BE2C (cell line): ENCODE measurements around the gene RPS6KB1.
"Not testable (repeated sequence)": the region's sequence is repeated elsewhere in the genome, so short reads cannot be mapped to it uniquely, and the experiment has no call there.

ENCODE experiments used
- DNase-seq: peaks from one replicate; pipeline ENCODE4 v3.0.0-alpha.2; 2020
- H3K27me3 ChIP-seq: fragments of 250-450 bp; sonication (Bioruptor Pico); 2 replicates; pipeline ENCODE4 v1.5.1; 2020; ENCODE audit warnings: mild to moderate bottlenecking
- H3K36me3 ChIP-seq: fragments of 250-450 bp; sonication (Bioruptor Pico); 2 replicates; pipeline ENCODE4 v1.5.1; 2020; ENCODE audit warnings: mild to moderate bottlenecking
- H3K4me1 ChIP-seq: fragments of 250-450 bp; sonication (Bioruptor Pico); 2 replicates; pipeline ENCODE4 v1.5.1; 2020
- H3K4me3 ChIP-seq: 2 replicates; pipeline ENCODE4 v1.5.1; 2011; ENCODE audit warnings: low read depth, low read length
- H3K9me3 ChIP-seq: fragments of 250-450 bp; sonication (Bioruptor Pico); 2 replicates; pipeline ENCODE4 v1.5.1; 2020
- CTCF ChIP-seq: IDR thresholded peaks from 2 replicates; pipeline ENCODE4 v1.5.1; 2012; ENCODE audit warnings: mild to moderate bottlenecking, low read depth, low read length

The RPS6KB1 gene

GRCh38 chr17:59954856-59955255, 61.9 kb downstream of the RPS6KB1 start:
- H3K4me1 ChIP-seq, result no peaks in the 10 kb centered on the region
- no peaks in the 10 kb centered on the region for H3K9me3 ChIP-seq
- no peaks in the 10 kb centered on the region; the same call in none of the 2 replicates for H3K36me3 ChIP-seq
- H3K4me3 ChIP-seq, result no peak overlapping the region
- TF ChIP-seq CTCF, result no peak
- DNase-seq, result no peak
- H3K27me3 ChIP-seq, result no peaks in the 10 kb centered on the region

- not testable (repeated sequence) for H3K4me1 ChIP-seq, H3K9me3 ChIP-seq, DNase-seq, H3K36me3 ChIP-seq, H3K4me3 ChIP-seq, H3K27me3 ChIP-seq
Observed at GRCh38 chr17:59959574-59959973, 66.7 kb downstream of the RPS6KB1 start.

GRCh38 chr17:59962739-59963318, 69.9 kb downstream of the RPS6KB1 start:
- Histone ChIP-seq H3K4me1 (no peaks in the 10 kb centered on the region), H3K9me3 (no peaks in the 10 kb centered on the region), H3K27me3 (no peaks in the 10 kb centered on the region), H3K36me3 (no peaks in the 10 kb centered on the region), H3K4me3 (no peak overlapping the region)
- TF ChIP-seq CTCF, result no peak
- no peak for DNase-seq

GRCh38 chr17:59963738-59964481, 71.0 kb downstream of the RPS6KB1 start:
- DNase-seq, result peak; percentile 24
- Histone ChIP-seq H3K4me1 (no peaks in the 10 kb centered on the region), H3K9me3 (no peaks in the 10 kb centered on the region), H3K36me3 (no peaks in the 10 kb centered on the region), H3K27me3 (no peaks in the 10 kb centered on the region), H3K4me3 (peak overlapping the region; percentile 65)
- TF ChIP-seq CTCF, result no peak

GRCh38 chr17:59964482-59965328, 71.8 kb downstream of the RPS6KB1 start, which contains the start of gene RNFT1:
TSS of gene RNFT1 (minus strand) at chr17:59964740. CDS start at chr17:59964663, 77 bp downstream.
- H3K4me1 ChIP-seq, result no peaks in the 10 kb centered on the region
- no peak for TF ChIP-seq CTCF
- H3K36me3 ChIP-seq, result no peaks in the 10 kb centered on the region
- no peaks in the 10 kb centered on the region for H3K27me3 ChIP-seq
- H3K9me3 ChIP-seq, result no peaks in the 10 kb centered on the region
- H3K4me3 ChIP-seq, result peak within 1 kb of the TSS; percentile 65
- DNase-seq, result peak; percentile 95

GRCh38 chr17:59971771-59972170, 78.8 kb downstream of the RPS6KB1 start:
- H3K27me3 ChIP-seq, H3K36me3 ChIP-seq, H3K4me3 ChIP-seq, H3K9me3 ChIP-seq, DNase-seq, H3K4me1 ChIP-seq: not testable (repeated sequence)
